KMS-11 (cell line): ENCODE data around the gene APOL6.

ENCODE experiments used
- H2AFZ ChIP-seq: fragments of 200-600 bp; sonication (generic); 2 replicates; pipeline ENCODE4 v1.6.1; 2016; ENCODE audit warnings: antibody characterized with exemption, mixed run types, low read depth
- H3K27ac ChIP-seq: fragments of 200-600 bp; sonication (generic); 2 replicates; pipeline ENCODE4 v1.6.1; 2016; ENCODE audit warnings: mild to moderate bottlenecking, mixed run types
- H3K27me3 ChIP-seq: fragments of 200-600 bp; sonication (generic); 2 replicates; pipeline ENCODE4 v1.6.1; 2017; ENCODE audit warnings: mild to moderate bottlenecking, low read depth, mixed run types, moderate library complexity; ENCODE audit not compliant: insufficient read depth
- H3K36me3 ChIP-seq: fragments of 200-600 bp; sonication (generic); 2 replicates; pipeline ENCODE4 v1.6.1; 2017; ENCODE audit warnings: mild to moderate bottlenecking, mixed run types; ENCODE audit not compliant: insufficient read depth
- H3K4me1 ChIP-seq: fragments of 200-600 bp; sonication (generic); 2 replicates; pipeline ENCODE4 v1.6.1; 2016; ENCODE audit warnings: mild to moderate bottlenecking, low read depth, mixed run types; ENCODE audit not compliant: poor library complexity, severe bottlenecking
- H3K4me2 ChIP-seq: fragments of 200-600 bp; sonication (generic); 2 replicates; pipeline ENCODE4 v1.7.0; 2016; ENCODE audit warnings: mild to moderate bottlenecking, mixed run types
- H3K4me3 ChIP-seq: fragments of 200-600 bp; sonication (generic); IDR thresholded peaks from 2 replicates; pipeline ENCODE4 v1.6.1; 2017; ENCODE audit warnings: low read depth, low read length, mixed read lengths; ENCODE audit not compliant: insufficient read depth
- H3K79me2 ChIP-seq: fragments of 200-600 bp; sonication (generic); 2 replicates; pipeline ENCODE4 v1.6.1; 2016; ENCODE audit warnings: low read depth, mixed run types; ENCODE audit not compliant: insufficient read depth
- H3K9ac ChIP-seq: fragments of 200-600 bp; sonication (generic); 2 replicates; pipeline ENCODE4 v1.6.1; 2016; ENCODE audit warnings: mild to moderate bottlenecking, mixed run types
- H4K20me1 ChIP-seq: fragments of 200-600 bp; sonication (generic); 2 replicates; pipeline ENCODE4 v1.6.1; 2016; ENCODE audit warnings: mild to moderate bottlenecking, mixed run types; ENCODE audit not compliant: insufficient read depth
- CTCF ChIP-seq: fragments of 200-600 bp; sonication (generic); conservative IDR thresholded peaks from 2 replicates; pipeline ENCODE4 v1.6.1; 2017; ENCODE audit warnings: low read depth, mild to moderate bottlenecking, antibody characterized with exemption, low read length, moderate library complexity, mixed read lengths

APOL6 gene

GRCh38 chr22:35610741-35611140, 37.5 kb upstream of the APOL6 start:
- Histone ChIP-seq H3K27ac (no peak overlapping the region), H3K4me1 (no peaks in the 10 kb centered on the region), H3K4me2 (no peak overlapping the region), H3K4me3 (no peak overlapping the region), H3K36me3 (no peaks in the 10 kb centered on the region), H3K27me3 (no peaks in the 10 kb centered on the region), H2AFZ (no peak overlapping the region), H4K20me1 (no peaks in the 10 kb centered on the region), H3K9ac (no peak overlapping the region), H3K79me2 (no peaks in the 10 kb centered on the region)
- no peak for TF ChIP-seq CTCF

- Histone ChIP-seq H3K4me2 (no peak overlapping the region), H3K4me3 (no peak overlapping the region), H2AFZ (no peak overlapping the region), H3K36me3 (no peaks in the 10 kb centered on the region), H3K4me1 (no peaks in the 10 kb centered on the region), H4K20me1 (no peaks in the 10 kb centered on the region), H3K9ac (no peak overlapping the region), H3K79me2 (no peaks in the 10 kb centered on the region), H3K27ac (no peak overlapping the region), H3K27me3 (no peaks in the 10 kb centered on the region)
- TF ChIP-seq CTCF = no peak
Observed at GRCh38 chr22:35611200-35611890, 36.9 kb upstream of the APOL6 start.

- no peak for TF ChIP-seq CTCF
- Histone ChIP-seq H3K79me2 (no peaks in the 10 kb centered on the region), H3K27ac (no peak overlapping the region), H4K20me1 (no peaks in the 10 kb centered on the region), H3K27me3 (no peaks in the 10 kb centered on the region), H3K4me3 (no peak overlapping the region), H3K4me2 (no peak overlapping the region), H3K36me3 (no peaks in the 10 kb centered on the region), H3K4me1 (no peaks in the 10 kb centered on the region), H2AFZ (no peak overlapping the region), H3K9ac (no peak overlapping the region)
Observed at GRCh38 chr22:35611891-35612576, 36.2 kb upstream of the APOL6 start.

GRCh38 chr22:35612903-35613302, 35.3 kb upstream of the APOL6 start:
- Histone ChIP-seq H3K27ac (no peak overlapping the region), H3K27me3 (no peaks in the 10 kb centered on the region), H3K9ac (no peak overlapping the region), H3K4me2 (no peak overlapping the region), H3K36me3 (no peaks in the 10 kb centered on the region), H3K79me2 (no peaks in the 10 kb centered on the region), H3K4me3 (no peak overlapping the region), H2AFZ (no peak overlapping the region), H4K20me1 (no peaks in the 10 kb centered on the region), H3K4me1 (no peaks in the 10 kb centered on the region)
- TF ChIP-seq CTCF = no peak
